Right renal cortex interstitium (tissue), 3 donors: ENCODE data around the gene C5AR2. TPM values are rescaled to one million over a fixed set of nuclear protein-coding genes. Genes with fewer than 3 reads are reported as not detected.
"Not testable (repeated sequence)": the region's sequence is repeated elsewhere in the genome, so short reads cannot be mapped to it uniquely, and the experiment has no call there.

Experiments
- DNase-seq, 3 donors: peaks; one replicate each; pipeline ENCODE4 v3.0.0-alpha.2; 2013; ENCODE audit warnings: low read depth in 3 of 3, low spot score in 2 of 3
- polyA plus RNA-seq, 3 donors: library from polyadenylated mRNA; unstranded; fragments of 120-200 nt; gene quantifications; one replicate each; pipeline ENCODE4 v1.2.1, GENCODE V29; 2013; ENCODE audit not compliant: insufficient read length in 3 of 3

Gene C5AR2
- polyA plus RNA-seq, 3 donors, result 0.27 to 0.35 (median 0.29) TPM

DNA sequence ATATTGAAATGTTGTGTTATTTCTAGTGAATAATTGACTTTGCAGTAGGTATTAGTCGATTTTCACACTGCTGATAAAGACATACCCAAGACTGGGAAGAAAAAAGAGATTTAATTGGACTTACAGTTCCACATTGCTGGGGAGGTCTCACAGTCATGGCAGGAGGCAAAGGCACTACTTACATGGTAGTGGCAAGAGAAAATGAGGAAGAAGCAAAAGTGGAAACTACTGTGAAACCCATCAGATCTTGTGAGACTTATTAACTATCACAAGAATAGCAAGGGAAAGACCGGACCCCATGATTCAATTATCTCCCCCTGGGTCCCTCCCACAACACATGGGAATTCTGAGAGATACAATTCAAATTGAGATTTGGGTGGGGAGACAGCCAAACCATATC is 9.9 kb upstream of the C5AR2 start:
- no peak for DNase-seq

DNA sequence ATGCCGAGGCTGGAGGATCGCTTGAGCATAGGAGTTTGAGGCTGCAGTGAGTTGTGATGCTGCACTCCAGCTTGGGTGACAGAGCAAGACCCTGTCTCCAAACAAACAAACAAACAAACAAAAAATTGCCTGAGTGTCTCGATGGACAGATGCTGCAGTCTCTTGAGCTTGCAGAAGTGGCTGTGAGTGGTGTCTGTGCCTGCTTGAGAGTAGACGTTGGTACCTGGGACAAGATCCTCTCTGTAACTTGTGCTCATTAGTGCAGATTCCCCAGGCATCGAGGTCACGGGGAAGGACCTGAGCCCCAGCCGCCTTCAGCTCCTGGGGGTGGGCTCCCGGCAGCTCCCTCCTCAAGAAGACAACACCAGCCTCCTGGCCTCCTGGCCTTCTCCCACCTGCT is 8.6 kb upstream of the C5AR2 start:
- DNase-seq, result no peak

DNA sequence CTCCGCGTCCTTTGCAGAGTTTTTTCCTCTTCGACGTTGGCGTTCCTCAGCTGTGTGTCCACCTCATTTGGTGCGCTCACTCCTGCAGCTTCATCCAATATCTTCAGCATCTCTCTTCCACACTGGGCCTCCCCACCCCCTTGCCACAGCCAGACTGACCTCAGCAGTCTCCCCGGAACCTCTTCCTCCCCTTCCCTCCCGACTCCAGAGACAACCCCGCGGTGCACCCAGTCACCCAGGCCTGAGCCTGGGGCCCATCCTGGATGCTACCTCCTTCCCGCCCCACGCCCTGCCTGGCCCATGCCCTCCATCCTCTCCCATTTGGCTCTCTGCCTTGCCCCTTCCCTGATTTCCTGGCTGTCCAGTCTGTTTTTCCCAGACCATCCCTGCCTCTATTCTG is 8.1 kb upstream of the C5AR2 start:
- DNase-seq, result no peak

DNA sequence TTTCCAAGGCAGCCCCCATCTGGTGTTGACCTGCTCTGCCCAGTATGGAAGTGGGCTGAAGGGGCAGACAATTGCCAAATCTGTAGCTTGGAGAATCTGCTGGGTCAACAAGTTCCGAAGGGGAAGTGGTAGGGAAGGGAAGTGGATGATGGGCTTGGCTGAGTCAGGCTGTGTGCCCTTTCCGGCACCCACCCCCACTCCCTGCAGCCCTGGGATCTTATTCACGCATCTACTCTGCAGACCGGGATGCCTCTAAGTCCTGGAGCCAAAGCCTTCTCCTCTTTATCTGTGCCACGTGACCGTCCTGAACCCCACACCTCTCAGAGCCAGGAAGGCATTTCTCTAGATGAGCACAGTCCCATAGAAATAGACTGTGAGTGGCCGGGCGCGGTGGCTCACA is 7.5 kb upstream of the C5AR2 start:
- DNase-seq, result no peak

DNA sequence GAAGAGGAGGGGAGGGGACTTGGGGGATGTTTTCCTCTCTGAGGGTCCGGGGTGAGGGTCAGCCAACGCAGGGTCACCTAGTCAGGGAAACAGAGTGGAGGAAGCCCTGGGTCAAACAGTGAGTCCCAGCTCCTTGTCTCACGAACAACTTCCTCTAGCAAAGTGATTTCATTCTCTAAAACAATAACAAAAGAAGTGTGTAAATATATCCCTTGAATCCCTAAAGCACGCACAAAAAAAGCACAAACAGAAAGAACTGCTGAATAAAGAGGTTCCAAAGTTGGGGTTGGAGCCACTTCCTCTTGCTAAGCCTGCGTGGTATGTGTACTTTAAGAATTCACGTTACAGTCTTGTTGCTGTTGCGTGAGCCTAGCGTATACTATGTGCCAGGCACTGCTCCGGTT is 1.5 kb upstream of the C5AR2 start:
- DNase-seq, result no peak

DNA sequence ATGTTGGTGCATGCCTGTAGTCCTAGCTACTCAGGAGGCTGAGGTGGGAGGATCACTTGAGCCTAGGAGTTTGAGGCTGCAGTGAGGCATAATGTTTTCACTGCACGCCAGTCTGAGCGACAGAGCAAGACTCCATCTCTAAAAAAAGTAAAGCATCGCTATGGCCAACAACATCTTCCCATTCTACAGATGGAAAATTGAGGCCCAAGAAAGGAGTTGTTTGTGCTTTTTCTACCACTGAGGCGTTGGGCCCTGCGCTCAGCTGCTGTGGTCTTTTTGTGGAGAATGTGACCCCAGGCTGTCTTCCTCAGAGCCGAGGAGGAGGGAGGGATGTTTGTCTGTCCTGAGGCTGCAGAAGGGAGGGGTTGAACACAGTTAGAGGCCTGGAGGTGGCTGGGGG is 485 bp upstream of the C5AR2 start:
- DNase-seq, result no peak

DNA sequence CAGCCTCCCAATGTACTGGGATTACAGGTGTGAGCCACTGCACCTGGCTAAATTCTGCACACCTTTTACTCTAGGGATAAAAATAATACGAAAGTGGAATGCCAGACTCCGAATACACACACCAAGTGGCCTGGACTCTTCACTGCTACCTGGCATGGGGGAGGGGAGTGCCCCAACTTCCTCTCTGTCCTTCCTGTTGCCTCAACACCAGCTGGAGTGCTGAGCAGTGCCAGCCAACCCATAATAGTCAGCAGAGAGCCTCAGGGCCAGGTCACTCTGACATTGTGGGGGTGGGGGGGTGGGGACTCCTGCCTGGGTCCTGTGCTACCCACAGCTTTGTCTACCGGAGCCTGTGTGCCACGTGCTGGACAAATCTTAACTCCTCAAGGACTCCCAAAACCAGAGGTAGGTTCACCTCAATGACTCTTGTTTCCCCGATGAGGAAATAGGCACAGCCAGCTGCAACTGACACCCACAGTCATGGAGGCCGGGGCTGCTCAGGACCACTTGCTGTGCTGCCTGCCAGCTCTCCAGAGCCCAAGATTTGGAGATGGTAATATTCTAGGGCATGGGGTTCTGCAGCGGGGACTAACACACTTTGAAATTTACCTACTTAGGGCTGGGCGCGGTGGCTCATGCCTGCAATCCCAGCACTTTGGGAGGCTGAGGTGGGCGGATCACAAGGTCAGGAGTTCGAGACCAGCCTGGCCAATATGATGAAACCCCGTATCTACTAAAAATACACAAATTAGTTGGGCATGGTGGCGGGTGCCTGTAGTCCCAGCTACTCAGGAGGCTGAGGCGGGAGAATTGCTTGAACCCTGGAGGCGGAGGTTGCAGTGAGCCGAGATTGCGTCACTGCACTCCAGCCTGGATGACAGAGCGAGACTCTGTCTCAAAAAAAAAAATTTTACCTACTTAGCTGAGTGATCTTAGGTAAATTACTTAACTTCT is 5.1 kb downstream of the C5AR2 start:
- not testable (repeated sequence) for DNase-seq

DNA sequence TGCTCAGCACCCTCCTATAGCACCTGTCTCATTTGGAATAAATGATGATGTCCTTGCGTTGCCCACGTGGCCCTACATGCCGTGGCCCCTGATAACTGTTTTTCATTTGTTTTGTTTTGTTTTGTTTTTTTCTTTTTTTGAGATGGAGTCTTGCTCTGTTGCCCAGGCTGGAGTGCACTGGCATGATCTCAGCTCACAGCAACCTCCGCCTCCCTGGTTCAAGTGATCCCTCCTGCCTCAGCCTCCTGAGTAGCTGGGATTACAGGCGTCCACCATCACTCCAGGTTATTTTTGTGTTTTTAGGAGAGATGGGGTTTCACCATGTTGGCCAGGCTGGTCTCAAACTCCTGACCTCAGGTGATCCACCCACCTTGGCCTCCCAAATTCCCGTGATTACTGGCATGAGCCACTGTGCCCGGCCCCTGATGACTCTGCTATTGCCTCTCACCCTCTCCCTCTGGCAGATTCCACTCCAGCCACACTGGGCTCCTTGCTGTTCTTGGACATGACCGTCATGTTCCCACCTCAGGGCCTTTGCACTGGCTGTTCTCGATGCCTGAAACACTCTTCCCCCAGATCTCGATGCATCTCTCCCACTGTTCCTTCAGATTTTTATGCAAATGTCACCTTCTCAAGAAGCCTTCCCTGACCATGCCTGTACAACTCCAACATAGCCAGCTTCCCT is 7.4 kb downstream of the C5AR2 start:
- no peak for DNase-seq

DNA sequence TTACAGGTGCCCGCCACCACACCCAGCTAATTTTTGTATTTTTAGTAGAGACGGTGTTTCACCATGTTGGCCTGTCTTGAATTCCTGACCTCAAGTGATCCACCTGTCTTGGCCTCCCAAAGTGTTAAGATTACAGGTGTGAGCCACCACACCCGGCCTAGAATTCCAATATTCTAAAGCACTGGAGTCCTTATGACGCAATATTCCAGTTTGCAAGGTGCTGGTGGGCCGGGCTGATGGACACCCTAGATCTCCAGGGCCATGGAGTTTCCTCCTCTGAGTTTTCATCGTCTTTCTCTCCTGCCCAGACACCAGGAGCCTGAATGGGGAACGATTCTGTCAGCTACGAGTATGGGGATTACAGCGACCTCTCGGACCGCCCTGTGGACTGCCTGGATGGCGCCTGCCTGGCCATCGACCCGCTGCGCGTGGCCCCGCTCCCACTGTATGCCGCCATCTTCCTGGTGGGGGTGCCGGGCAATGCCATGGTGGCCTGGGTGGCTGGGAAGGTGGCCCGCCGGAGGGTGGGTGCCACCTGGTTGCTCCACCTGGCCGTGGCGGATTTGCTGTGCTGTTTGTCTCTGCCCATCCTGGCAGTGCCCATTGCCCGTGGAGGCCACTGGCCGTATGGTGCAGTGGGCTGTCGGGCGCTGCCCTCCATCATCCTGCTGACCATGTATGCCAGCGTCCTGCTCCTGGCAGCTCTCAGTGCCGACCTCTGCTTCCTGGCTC is 8.7 kb downstream of the C5AR2 start:
- DNase-seq, result no peak

DNA sequence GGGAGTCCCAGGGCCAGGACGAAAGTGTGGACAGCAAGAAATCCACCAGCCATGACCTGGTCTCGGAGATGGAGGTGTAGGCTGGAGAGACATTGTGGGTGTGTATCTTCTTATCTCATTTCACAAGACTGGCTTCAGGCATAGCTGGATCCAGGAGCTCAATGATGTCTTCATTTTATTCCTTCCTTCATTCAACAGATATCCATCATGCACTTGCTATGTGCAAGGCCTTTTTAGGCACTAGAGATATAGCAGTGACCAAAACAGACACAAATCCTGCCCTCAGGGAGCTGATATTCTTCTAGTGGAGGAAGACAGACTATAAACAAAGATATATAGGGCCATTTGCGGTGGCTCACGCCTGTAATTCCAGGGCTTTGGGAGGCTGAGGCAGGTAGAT is 9.8 kb downstream of the C5AR2 start:
- no peak for DNase-seq

DNA sequence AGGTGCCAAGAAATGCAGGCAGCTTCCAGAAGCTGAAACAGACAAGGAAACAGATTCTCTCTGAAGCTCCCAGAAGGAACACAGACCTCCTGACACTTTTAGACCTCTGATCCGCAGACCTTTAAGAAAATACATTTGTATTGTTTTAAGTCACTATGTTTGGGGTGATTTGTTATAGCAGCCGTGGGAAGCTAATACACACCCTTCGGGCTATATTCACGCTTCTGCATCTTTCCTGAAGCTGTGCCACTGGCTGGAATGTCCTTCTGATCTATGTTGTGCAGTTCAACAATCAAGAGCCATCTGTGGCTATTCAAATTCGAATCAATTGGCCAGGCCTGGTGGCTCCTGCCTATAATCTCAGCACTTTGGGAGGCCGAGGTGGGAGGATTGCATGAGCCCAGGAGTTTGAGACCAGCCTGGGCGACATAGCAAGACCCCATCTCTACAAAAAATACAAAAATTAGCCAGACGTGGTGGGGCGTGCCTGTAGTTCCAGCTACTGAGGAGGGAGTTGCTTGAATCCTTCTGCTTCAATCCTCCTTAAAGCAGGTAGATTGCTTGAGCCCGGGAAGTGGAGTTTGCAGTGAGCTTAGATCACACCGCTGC is 11.3 kb downstream of the C5AR2 start:
- DNase-seq, result no peak

DNA sequence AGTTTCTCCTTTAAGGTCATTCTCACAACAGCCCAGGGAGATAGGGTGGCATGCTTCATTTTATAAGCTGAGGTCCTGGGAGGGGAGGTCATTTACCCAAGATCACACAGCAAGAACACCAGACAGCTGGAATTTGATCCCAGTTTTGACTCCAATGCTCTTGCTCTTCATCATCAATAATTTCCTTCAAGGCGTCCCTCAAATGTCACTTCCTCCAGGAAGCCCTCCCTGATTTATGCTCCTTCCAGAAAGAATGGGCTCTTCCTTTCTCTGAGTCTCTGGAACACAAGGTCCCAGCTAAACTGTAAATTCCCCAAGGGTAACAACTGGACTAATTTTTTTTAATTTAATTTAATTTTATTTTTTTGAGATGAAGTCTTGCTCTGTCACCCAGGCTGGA is 12.4 kb downstream of the C5AR2 start:
- no peak for DNase-seq

DNA sequence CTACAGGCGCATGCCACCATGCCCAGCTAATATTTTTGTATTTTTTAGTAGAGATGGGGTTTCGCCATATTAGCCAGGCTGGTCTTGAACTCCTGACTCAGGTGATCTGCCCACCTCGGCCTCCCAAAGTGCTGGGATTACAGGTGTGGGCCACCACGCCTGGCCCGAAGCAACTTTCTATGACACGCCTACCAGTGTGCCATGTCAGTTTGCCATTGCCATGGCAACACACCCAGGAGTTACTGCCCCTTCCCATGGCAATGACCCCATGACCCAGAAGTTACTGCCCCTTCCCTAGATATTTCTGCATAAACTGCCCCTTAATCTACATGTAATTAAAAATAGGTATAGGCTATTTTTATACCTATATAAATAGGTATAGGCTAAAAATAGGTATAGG is 14.0 kb downstream of the C5AR2 start:
- not testable (repeated sequence) for DNase-seq

DNA sequence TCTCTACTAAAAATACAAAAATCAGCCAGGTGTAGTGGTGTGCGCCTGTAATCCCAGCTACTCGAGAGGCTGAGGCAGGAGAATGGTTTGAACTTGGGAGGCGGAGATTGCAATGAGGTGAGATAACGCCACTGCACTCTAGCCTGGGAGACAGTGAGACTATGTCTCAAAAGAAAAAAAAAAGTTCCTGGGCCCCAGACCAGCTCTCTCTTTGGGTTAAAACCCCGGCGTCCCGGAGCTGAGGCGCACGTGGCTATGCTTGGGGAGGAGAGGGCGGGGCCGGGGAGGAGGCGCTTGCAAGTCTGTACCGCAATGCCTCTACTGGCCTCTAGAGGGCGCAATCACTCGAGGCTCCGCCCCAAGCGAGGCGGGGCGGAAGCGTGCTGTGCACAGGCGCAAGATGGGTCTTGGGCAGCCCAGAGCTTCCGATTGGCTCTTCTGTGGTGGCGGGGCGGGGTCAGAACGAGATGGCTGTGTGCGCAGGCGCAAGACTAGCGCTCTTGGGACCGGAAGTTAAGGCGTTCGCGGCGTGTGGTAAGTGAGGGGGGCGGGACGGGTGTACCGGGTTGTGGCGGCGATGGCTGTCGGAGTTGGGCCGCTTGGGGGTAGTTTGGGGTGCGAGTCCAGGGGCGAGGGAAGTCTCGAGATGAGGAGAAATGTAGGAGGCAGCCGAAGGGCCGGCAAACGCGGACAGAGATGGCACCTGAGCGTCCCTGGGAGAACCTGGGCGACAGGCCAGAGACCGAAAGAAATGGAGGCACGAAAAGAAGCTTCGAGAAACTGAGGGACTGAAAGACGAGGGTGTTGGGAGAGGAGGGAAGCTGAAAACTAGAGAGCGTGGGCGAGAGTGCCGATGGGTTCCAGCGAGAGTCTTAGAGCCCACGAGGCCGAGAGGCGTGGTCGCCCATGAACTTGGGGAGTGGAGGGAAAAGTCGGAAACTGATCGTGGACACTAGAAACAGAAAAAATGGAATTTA is 17.1 kb downstream of the C5AR2 start, which contains the start of gene DHX34:
TSS of gene DHX34 (plus strand) at position 497 of the 977 bp plus-strand sequence. CDS start 3,716 bp downstream, outside the sequence.
- peak; percentile 94 to 95 (median 95) for DNase-seq

DNA sequence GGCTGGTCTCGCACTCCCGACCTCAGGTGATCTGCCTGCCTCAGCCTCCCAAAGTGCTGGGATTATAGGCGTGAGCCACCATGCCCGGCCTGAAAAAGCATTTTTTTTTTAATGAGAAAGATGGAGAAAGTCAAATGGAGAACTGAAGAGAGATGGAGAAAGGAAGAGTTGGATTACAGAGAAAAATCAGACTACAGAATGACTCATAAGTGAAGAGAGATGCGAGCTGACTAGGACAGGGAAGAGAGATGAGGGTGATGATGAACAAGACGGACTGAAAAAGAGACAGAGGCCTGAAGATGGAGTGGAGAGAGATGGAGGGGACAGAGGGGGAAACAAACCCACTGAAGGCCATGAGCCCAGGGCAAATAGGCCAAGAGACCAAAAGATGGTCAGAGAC is 18.7 kb downstream of the C5AR2 start:
- DNase-seq, result no peak

DNA sequence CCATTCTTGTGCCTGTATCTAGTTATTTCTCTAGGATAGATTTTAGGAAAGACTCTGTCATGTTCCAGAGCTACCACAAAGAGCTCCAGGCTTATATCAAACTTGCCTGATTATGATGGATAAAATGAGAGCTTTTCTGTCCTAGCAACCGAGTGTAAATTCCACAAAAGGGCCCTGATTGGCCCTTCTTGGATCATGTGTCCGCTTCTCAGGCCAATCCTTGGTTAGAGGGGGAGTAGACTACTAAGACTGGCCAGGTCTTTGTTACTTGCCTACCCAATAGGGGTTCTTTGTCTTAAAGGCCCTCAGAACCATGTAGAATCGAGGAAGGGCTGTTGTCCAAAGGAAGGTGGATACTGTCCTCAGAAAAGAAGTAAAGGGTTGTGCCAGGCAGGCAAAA is 19.6 kb downstream of the C5AR2 start:
- DNase-seq, result no peak

DNA sequence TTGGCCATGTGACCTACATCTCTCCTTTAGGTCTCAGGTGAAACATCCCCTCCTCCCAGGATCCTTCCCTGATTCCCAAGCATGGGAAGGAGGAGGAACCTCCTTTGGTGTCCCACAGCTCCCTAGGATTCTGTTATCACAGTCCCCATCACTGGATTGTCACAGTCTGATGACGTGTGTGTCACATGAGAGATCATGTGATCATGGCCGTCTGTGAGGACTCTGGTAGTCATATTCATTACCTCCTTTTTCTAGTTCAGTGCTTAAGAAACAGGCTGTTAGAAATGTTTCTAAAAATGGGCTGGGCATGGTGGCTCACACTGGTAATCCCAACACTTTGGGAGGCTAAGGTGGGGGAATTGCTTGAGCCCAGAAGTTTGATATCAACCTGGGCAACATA is 20.1 kb downstream of the C5AR2 start:
- DNase-seq, result no peak

DNA sequence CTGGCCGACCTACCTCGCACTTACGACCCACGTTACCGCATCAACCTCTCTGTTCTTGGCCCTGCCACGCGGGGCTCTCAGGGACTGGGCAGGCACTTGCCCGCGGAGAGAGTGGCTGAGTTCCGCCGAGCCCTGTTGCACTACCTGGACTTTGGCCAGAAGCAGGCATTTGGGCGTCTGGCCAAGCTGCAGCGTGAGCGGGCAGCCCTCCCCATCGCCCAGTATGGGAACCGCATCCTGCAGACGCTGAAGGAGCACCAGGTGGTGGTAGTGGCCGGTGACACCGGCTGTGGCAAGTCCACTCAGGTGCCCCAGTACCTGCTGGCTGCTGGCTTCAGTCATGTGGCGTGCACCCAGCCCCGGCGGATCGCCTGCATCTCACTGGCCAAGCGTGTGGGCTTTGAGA is 21.3 kb downstream of the C5AR2 start:
- DNase-seq, result no peak

DNA sequence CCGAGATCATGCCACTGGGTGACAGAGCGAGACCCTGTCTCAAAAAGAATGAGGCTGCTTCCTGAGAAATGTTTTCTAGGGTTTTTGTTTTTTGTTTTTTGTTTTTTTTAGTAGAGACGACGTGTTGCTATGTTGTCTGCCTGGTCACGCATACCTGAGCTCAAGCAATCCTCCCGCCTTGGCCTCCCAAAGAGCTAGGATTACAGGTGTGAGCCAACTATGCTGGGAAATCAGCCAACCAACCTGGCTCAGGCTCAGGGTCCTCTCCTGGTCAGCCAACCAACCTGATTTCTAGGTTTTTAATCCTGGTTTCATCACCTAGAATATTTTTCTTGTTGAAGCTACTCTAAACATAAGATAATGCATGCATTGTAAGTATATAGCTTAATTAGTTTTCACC is 24.9 kb downstream of the C5AR2 start:
- DNase-seq, result no peak
